Fibroblast of mammary gland (primary cell): ENCODE results near the gene WDSUB1.
A peak's percentile ranks its signal among the peaks of the same experiment; 100 is the strongest.

Experiments used
- DNase-seq: peaks from one replicate; pipeline ENCODE4 v3.0.0-alpha.2; 2010; ENCODE audit warnings: low read depth
- H3K4me3 ChIP-seq: 2 replicates; pipeline ENCODE4 v1.5.1; 2011; ENCODE audit warnings: low read depth, mild to moderate bottlenecking, low read length, moderate library complexity; ENCODE audit not compliant: control insufficient read depth
- TF ChIP-seq, protein P1 (sequence below): conservative IDR thresholded peaks from 2 replicates; pipeline ENCODE4 v1.5.1; 2011; ENCODE audit warnings: low read depth, low read length, inconsistent platforms; ENCODE audit not compliant: control insufficient read depth, insufficient read depth

Gene WDSUB1

DNA sequence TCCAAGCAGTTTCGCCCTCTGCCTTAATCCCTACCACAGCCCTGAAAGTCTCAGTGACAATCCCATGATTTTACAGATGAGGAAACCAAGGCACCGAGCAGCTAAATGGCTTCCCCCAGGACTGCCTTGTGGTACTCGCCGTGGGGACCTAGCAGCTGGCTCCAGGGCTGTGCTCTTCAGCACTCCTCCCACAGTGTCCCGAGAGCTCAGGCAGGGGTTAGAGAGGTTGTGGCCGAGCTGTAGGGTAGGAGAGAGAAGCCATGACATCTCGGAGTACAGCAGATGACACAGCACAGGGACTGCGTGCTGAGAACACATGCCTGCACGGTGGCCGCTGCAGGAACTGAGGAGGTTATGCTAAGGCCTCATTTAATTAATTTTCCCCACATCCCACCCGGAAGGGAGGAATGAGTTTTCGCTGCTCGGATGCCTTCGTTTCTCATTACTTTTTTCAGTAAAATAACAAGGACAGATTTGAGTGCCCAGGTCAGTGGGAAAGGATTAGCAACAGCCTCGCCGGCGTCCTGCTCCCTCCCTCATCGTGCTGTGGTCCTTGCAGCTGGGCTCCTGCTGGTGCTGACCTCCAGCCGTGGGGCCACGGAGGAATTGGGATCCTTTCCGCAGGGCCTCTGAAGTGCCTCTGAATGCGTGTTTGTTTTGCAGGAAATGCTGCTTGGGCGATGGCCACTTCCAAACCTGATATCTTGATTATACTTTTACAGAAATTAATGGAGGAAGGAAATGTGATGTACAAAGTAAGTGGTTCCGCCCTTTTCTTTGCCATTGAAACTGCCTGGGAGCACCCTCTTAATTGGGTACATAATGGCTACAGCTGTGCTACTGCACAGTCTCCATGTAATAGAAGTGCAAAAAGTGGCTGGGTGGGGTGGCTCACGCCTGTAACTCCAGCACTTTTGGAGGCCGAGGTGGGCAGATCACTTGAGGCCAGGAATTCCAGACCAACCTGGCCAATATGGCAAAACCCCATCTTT, 61.2 kb downstream of the WDSUB1 start:
- TF ChIP-seq, protein P1, sequence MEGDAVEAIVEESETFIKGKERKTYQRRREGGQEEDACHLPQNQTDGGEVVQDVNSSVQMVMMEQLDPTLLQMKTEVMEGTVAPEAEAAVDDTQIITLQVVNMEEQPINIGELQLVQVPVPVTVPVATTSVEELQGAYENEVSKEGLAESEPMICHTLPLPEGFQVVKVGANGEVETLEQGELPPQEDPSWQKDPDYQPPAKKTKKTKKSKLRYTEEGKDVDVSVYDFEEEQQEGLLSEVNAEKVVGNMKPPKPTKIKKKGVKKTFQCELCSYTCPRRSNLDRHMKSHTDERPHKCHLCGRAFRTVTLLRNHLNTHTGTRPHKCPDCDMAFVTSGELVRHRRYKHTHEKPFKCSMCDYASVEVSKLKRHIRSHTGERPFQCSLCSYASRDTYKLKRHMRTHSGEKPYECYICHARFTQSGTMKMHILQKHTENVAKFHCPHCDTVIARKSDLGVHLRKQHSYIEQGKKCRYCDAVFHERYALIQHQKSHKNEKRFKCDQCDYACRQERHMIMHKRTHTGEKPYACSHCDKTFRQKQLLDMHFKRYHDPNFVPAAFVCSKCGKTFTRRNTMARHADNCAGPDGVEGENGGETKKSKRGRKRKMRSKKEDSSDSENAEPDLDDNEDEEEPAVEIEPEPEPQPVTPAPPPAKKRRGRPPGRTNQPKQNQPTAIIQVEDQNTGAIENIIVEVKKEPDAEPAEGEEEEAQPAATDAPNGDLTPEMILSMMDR, result no peak
- no peak for DNase-seq
- no peak overlapping the region for H3K4me3 ChIP-seq

DNA sequence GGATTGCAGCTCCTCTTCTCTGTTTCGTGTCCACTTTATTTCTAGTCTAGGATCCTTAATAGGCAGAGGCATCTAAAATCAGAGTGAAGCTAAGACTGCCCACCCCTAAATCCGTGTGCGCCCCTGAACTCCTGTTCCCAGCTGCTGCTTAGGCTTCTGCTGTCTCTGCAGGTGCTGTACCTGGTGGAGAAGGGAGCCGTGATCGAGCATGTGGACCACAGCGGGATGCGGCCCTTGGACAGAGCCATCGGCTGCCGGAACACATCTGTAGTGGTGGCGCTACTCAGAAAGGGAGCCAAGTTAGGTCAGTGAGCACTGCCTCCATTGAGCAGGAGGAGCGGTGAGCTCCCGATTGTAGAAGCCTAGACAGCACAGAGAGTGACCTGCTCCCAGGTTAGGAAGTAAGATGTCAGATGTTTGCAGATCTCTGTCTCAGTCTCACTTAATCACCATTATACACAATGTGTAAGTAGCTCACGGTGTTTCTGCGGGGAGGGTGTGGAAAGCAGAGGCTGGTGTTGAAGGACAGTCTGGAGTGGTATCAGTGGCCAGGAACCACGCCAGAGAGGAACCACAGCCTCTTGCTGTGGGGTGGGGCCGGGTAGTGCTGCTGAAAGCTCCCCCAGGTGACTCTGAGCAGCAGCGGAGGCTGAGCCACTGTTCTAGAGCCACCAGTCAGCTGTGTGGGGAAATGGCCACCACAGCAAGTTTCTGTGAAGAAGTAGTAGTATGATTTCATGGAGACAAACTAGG, 62.3 kb downstream of the WDSUB1 start:
- H3K4me3 ChIP-seq, result no peak overlapping the region
- TF ChIP-seq, protein P1, result no peak
- no peak for DNase-seq

DNA sequence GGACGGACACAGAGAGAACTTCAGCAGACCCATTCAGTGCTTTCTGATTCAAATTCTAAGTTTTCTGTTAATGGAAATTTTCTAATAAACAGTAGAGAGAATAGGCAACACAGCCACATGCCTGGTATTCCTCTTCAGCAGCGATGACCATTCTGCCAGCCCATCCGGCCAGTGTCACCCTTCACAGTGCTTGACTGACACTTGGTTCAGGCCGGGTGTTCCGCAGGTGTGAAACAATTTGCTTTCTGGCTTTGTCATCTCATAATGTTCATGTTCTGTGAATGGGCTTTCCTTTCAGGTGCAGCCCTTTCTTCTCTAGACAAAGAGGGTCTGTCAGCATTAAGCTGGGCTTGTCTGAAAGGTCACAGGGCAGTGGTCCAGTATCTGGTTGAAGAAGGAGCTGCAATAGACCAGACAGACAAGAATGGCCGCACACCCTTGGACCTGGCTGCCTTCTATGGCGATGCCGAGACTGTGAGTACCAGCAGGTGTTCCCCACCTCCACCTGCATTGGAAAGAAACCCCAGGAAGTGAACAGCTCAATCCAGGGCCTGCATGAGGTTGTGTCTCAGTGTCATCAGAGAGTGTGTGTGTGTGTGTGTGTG, 67.0 kb downstream of the WDSUB1 start:
- H3K4me3 ChIP-seq, result no peak overlapping the region
- TF ChIP-seq, protein P1, result no peak
- no peak for DNase-seq

DNA sequence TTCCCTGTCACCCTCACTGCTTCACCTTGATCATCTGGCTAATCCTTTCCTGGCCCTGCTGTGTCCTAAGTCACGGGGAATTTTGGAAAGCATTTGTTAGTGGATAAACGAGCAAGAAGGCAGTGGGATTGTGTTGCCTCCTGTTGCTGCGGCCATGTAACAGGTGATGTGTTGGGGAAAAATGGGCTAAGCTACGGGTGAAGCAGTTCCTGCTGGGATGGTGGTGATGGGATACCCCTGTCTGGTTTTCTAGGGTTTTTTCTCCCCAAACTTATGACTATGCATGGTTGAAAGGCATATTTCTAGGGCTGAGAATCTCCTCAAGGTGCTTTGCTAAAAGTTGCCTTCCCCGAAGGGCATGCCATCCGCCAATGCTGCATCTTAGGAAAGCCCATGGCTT, 68.1 kb downstream of the WDSUB1 start:
- H3K4me3 ChIP-seq, result no peak overlapping the region
- no peak for DNase-seq
- TF ChIP-seq, protein P1, result no peak

DNA sequence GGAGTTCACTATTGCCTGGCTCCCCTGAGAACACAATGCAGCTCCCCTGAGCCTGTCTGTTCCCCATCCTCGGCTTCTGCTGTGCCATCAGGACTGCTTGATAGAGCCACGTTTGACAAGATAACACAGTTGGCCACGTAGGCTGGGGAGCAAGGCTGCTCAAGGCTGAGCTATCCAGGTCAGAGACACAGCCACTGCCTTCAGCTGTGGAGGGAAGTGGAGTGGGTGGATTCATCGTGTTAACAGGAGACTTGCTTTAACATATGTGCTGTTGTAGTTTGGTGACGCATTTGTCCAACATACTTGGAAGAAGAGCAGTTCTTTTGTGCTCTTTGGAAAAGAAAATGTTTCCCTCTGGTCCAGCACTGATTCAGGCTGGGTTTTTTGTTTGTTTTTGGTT, 68.8 kb downstream of the WDSUB1 start:
- DNase-seq, result peak; percentile 31
- no peak overlapping the region for H3K4me3 ChIP-seq
- TF ChIP-seq, protein P1, result no peak

DNA sequence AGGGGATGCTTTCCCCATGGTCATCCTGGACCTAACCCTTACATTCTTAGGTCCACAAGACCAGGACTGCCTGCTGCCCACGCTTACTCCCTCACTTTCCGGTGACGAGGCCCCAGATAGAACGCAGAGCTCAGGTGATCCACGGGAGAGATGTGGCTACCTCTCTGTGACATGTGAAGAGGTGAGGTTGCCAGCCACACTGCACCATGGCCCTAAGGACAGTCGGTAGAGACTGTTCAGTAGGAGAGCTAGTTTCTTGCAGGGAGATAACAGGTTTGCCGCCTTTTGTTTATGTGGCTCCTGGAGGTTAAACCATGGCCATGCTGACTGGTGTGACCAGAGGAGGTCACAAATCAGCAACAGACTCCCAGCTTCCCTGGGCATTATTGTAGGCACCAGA, 71.4 kb downstream of the WDSUB1 start:
- H3K4me3 ChIP-seq, result no peak overlapping the region
- TF ChIP-seq, protein P1, result no peak
- DNase-seq, result no peak
